Tibial artery (tissue), 4 donors: ENCODE measurements around the gene ACOX1.

Source experiments
- DNase-seq, 2 donors: peaks; one replicate each; pipeline ENCODE4 v3.0.0-alpha.2; 2019
- H3K27ac ChIP-seq, 2 donors: fragments of 200-600 bp; sonication (generic) in 1 of 2; 1 replicate in 1 of 2; 2 replicates in 1 of 2; pipeline ENCODE4 v1.5.1; 2018 to 2019; ENCODE audit warnings: mild to moderate bottlenecking in 1 of 2
- H3K27me3 ChIP-seq, 2 donors: fragments of 200-600 bp; sonication (generic) in 1 of 2; one replicate each; pipeline versions ENCODE4 v1.5.1 to v1.6.0; 2016 to 2019
- H3K36me3 ChIP-seq, 3 donors: fragments of 200-600 bp; sonication (generic) in 2 of 3; one replicate each; pipeline ENCODE4 v1.5.1; 2016 to 2019; ENCODE audit warnings: mild to moderate bottlenecking in 2 of 3
- H3K4me1 ChIP-seq, 4 donors: fragments of 200-600 bp; sonication (generic) in 2 of 4; 1 replicate in 3 of 4; 2 replicates in 1 of 4; pipeline ENCODE4 v1.5.1; 2016 to 2019
- H3K4me3 ChIP-seq, 2 donors: fragments of 200-600 bp; sonication (generic) in 1 of 2; 1 replicate in 1 of 2; 2 replicates in 1 of 2; pipeline ENCODE4 v1.5.1; 2018 to 2019; ENCODE audit warnings: mild to moderate bottlenecking in 2 of 2
- H3K9me3 ChIP-seq, 3 donors: fragments of 200-600 bp; sonication (generic) in 1 of 3; one replicate each; pipeline ENCODE4 v1.5.1; 2016 to 2019
- intact Hi-C: fragments of 100-400 bp; cut with DNase I; formaldehyde crosslinking; loops from one replicate; pipeline ENCODE4 v1.15.0; 2023; ENCODE audit warnings: low total_unique reads
- TF ChIP-seq, protein P1 (sequence below), 2 experiments: fragments of 200-600 bp in 1 of 2; fragments of 450-650 bp in 1 of 2; IDR thresholded peaks; one replicate each; pipeline ENCODE4 v1.5.1; 2017 to 2019; ENCODE audit warnings: antibody characterized with exemption in 2 of 2, mild to moderate bottlenecking in 1 of 2, moderate library complexity in 1 of 2

The ACOX1 gene

DNA sequence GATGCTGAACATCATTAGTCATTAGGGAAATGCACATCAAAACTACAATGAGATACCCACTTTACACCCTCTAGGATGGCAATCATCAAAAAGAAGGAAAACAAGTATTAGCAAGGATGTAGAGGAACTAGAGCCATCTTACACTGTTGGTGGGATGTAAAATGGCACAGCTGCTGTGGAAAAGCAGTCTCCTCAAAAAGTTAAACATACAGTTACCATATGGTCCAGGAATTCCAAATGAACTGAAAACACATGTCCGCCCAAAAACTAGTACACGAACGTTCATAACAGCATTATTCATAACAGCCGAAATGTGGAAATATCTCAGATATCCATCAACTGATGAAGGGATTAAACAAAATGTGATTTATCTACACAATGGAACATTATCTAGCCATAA is 45.2 kb downstream of the ACOX1 start:
- Histone ChIP-seq H3K36me3 (no peaks in the 10 kb centered on the region), H3K27me3 (no peaks in the 10 kb centered on the region), H3K9me3 (no peaks in the 10 kb centered on the region), H3K4me1 (no peaks in the 10 kb centered on the region), H3K27ac (no peak overlapping the region), H3K4me3 (no peak overlapping the region)
- TF ChIP-seq, protein P1, sequence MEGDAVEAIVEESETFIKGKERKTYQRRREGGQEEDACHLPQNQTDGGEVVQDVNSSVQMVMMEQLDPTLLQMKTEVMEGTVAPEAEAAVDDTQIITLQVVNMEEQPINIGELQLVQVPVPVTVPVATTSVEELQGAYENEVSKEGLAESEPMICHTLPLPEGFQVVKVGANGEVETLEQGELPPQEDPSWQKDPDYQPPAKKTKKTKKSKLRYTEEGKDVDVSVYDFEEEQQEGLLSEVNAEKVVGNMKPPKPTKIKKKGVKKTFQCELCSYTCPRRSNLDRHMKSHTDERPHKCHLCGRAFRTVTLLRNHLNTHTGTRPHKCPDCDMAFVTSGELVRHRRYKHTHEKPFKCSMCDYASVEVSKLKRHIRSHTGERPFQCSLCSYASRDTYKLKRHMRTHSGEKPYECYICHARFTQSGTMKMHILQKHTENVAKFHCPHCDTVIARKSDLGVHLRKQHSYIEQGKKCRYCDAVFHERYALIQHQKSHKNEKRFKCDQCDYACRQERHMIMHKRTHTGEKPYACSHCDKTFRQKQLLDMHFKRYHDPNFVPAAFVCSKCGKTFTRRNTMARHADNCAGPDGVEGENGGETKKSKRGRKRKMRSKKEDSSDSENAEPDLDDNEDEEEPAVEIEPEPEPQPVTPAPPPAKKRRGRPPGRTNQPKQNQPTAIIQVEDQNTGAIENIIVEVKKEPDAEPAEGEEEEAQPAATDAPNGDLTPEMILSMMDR (IDR thresholded peaks at IDR 0.05): no peak
- no peak for DNase-seq
- intact Hi-C loops: no loop called here

DNA sequence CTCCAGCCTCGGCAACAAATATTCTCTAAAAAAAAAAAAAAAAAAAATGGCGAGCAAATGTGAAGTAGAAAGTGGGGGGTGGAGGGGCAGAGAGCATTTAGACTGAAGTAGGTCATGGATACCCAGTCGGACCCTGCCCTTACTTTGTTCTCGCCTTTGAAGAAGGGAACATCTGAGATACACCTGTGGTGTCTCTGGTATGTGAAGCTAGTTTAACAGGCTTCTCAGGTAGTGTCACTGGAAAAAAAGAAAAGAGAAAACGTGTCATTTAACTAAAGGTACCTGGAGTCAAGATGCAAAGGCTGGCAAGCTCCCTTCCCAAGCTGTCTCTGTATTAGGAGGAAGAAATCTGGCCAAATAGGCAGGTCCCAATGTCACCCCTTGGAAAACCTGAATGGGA is 46.1 kb downstream of the ACOX1 start:
- Histone ChIP-seq H3K27ac (no peak overlapping the region), H3K36me3 (no peaks in the 10 kb centered on the region), H3K4me1 (no peaks in the 10 kb centered on the region), H3K9me3 (no peaks in the 10 kb centered on the region), H3K4me3 (no peak overlapping the region), H3K27me3 (no peaks in the 10 kb centered on the region)
- intact Hi-C loops: no loop called here
- TF ChIP-seq, protein P1 (IDR thresholded peaks at IDR 0.05): no peak
- no peak for DNase-seq

DNA sequence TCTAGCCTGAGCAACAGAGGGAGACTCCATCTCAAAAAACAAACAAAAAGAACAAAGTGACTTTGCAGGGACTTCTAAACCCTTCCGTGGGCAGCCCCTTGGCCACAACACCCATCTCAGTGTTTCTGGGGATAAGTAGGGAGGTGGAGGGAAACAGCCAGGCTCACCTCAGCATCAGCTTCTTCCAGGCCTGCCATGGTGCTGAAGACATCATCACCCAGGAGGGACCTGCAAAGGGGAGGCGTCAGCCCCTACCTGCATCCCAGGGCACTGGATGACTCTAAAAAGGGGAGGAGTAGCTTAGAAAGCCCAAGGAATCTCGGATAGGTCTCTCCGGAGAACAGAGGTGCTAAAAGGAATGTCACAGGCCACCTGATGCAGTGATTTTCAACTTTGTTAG is 47.9 kb downstream of the ACOX1 start:
- no peaks in the 10 kb centered on the region for H3K9me3 ChIP-seq
- no peak for DNase-seq
- TF ChIP-seq, protein P1 (IDR thresholded peaks at IDR 0.05): no peak
- peaks cover 0 to 9% (median 6%) of the 10 kb centered on the region in 3 donors for H3K36me3 ChIP-seq
- H3K27ac ChIP-seq: no peak overlapping the region
- intact Hi-C loops: no loop called here
- no peaks in the 10 kb centered on the region for H3K27me3 ChIP-seq
- H3K4me1 ChIP-seq: no peaks in the 10 kb centered on the region
- H3K4me3 ChIP-seq: no peak overlapping the region

DNA sequence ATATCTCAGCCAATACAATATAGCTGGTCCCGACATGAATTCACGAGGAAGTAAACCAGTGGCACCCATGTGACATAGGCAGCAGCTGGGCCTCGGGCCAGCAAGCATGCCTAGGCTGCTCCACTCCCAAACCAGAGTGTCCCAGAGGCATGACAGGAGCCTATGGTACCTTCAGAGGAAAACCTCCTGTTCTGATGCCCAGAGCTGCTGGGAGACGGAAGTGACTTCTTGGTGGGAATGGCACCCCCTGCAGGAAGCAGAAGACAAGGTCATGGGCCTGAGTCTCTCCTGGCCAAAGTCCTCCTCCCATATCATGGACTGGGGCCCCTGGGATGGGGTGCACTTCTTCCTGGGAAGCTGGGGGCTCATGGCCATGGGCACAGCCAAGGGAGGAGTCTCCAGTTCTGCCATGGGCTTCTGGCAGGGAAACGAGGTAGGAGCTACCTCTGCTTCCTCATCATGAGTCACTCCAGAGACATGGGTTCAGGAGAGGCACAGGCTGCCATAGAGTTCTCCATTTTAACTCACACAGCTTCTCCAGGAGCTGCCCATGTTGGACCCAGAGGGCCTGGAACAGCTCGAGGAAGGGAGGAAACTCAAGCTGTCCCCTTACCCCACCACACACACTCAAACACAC is 51.6 kb downstream of the ACOX1 start:
- H3K4me1 ChIP-seq: no peaks in the 10 kb centered on the region
- H3K4me3 ChIP-seq: no peak overlapping the region
- H3K36me3 ChIP-seq: peaks cover 0 to 35% (median 22%) of the 10 kb centered on the region in 3 donors
- no peaks in the 10 kb centered on the region for H3K9me3 ChIP-seq
- intact Hi-C loops: no loop called here
- no peak for DNase-seq
- TF ChIP-seq, protein P1 (IDR thresholded peaks at IDR 0.05): no peak
- no peaks in the 10 kb centered on the region for H3K27me3 ChIP-seq
- H3K27ac ChIP-seq: no peak overlapping the region

DNA sequence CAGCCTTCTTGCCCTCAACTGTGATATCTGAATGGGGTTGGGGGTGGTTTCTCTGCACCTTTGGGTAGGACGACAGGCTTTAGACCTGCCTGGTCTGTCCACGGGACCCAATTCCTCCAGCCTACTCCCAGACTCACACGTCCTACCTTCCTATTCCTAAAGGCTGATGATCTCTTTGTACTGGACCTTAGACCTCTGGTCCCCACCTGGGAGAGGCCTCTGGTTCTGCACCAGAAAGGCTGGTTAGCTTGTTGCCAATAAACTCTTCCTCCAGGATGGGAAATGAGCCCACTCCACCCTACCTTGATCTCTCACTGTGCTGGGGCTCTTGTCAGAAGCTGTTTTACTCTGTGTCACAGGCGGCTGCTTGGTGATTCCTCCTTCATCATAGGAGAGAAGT is 52.5 kb downstream of the ACOX1 start:
- Histone ChIP-seq H3K4me1 (no peaks in the 10 kb centered on the region), H3K27me3 (no peaks in the 10 kb centered on the region), H3K9me3 (no peaks in the 10 kb centered on the region), H3K27ac (no peak overlapping the region), H3K4me3 (no peak overlapping the region), H3K36me3 (peaks cover 0 to 44% (median 22%) of the 10 kb centered on the region in 3 donors)
- DNase-seq: no peak
- intact Hi-C loops: no loop called here
- TF ChIP-seq, protein P1 (IDR thresholded peaks at IDR 0.05): no peak

DNA sequence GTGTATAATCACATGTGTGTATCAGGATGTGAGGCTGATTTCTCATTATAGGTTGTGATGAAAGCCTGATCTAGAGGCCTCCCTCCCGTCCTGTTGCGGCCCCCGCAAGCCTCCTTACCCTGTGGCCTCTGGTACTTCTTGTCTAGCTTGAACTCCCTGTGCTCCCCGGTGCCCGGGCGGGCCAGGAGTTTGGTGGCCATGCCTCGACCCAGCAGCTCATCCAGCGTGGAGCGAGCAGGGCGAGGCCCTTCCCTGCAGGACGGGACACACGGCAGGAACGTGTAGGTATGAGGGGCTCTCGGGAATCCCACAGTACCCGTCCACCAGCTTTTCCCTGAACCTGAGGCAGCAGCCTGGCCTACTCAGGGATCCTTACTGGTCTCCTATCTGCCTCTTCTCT is 53.1 kb downstream of the ACOX1 start:
- Histone ChIP-seq H3K4me3 (no peak overlapping the region), H3K36me3 (peaks cover 0 to 44% (median 22%) of the 10 kb centered on the region in 3 donors), H3K9me3 (no peaks in the 10 kb centered on the region), H3K27ac (no peak overlapping the region), H3K27me3 (no peaks in the 10 kb centered on the region), H3K4me1 (no peaks in the 10 kb centered on the region)
- DNase-seq: no peak
- intact Hi-C loops: no loop called here
- TF ChIP-seq, protein P1 (IDR thresholded peaks at IDR 0.05): no peak
